ENCODE measurements around the gene KLHL7.

GRCh38 chr7:23133797-23134196, 28.2 kb downstream of the KLHL7 start:
- TF ChIP-seq, protein P1, sequence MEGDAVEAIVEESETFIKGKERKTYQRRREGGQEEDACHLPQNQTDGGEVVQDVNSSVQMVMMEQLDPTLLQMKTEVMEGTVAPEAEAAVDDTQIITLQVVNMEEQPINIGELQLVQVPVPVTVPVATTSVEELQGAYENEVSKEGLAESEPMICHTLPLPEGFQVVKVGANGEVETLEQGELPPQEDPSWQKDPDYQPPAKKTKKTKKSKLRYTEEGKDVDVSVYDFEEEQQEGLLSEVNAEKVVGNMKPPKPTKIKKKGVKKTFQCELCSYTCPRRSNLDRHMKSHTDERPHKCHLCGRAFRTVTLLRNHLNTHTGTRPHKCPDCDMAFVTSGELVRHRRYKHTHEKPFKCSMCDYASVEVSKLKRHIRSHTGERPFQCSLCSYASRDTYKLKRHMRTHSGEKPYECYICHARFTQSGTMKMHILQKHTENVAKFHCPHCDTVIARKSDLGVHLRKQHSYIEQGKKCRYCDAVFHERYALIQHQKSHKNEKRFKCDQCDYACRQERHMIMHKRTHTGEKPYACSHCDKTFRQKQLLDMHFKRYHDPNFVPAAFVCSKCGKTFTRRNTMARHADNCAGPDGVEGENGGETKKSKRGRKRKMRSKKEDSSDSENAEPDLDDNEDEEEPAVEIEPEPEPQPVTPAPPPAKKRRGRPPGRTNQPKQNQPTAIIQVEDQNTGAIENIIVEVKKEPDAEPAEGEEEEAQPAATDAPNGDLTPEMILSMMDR (IDR thresholded peaks at IDR 0.05; ENCODE audit: low read length): no peak
- no peak for TF ChIP-seq EZH2 (IDR thresholded peaks at IDR 0.05; ENCODE audit: borderline replicate concordance, low read length)

Data from OCI-LY1 (cell line).